Mesothelial cell of epicardium (in vitro differentiated cells): Measurements from ENCODE around the gene BECN2. TPM values are rescaled to one million over a fixed set of nuclear protein-coding genes. Genes with fewer than 3 reads are reported as not detected.

Source experiments
- DNase-seq, 2 experiments: peaks; one replicate each; pipeline ENCODE4 v3.0.0; 2021; ENCODE audit warnings: low spot score in 2 of 2; ENCODE audit not compliant: unreplicated experiment in 2 of 2
- H3K27ac Mint-ChIP-seq: 2 replicates; pipeline ENCODE4 v1.8.0; 2021; ENCODE audit warnings: mixed read lengths
- H3K27me3 Mint-ChIP-seq: 2 replicates; pipeline ENCODE4 v1.8.0; 2021; ENCODE audit warnings: low read depth, mixed read lengths
- H3K36me3 Mint-ChIP-seq: 2 replicates; pipeline ENCODE4 v1.8.0; 2021; ENCODE audit warnings: mixed read lengths
- H3K4me1 Mint-ChIP-seq: 2 replicates; pipeline ENCODE4 v1.8.0; 2021; ENCODE audit warnings: mixed read lengths
- H3K4me3 Mint-ChIP-seq: 2 replicates; pipeline ENCODE4 v1.8.0; 2021; ENCODE audit warnings: mild to moderate bottlenecking, moderate library complexity, mixed read lengths
- H3K9me3 Mint-ChIP-seq: 2 replicates; pipeline ENCODE4 v1.8.0; 2021; ENCODE audit warnings: mixed read lengths
- CTCF ChIP-seq: fragments of 200-600 bp; sonication (generic); IDR thresholded peaks from one replicate; pipeline ENCODE4 v1.5.0; 2021; ENCODE audit warnings: antibody characterized with exemption; ENCODE audit not compliant: unreplicated experiment
- total RNA-seq: library from RNA; stranded (reverse); gene quantifications from 3 replicates; pipeline ENCODE4 v1.2.1, GENCODE V29; 2021

BECN2 gene
- total RNA-seq, 1 donor from 2014 or later = not detected

DNA sequence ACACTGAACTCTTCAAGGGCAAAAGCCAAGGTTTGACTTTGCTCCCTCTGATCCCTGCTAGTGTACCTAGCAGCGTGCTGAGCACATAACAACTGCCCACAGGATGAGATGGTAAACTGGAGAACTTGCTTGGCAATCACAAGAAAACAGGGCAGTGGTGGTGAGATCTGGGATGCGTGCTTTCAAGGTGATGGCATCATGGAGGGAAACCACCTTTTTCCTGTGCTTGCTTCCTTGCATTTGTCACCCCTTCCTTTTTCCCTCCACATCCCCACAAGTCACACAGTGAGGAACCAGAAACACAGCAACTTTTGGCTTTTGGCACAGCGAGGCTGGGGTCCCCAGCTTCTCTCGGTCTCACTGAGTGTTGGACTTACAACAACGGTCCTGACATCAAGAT, 31.4 kb upstream of the BECN2 start:
- H3K9me3 Mint-ChIP-seq = no peaks in the 10 kb centered on the region
- no peak for DNase-seq
- no peaks in the 10 kb centered on the region for H3K27me3 Mint-ChIP-seq
- no peak overlapping the region for H3K4me3 Mint-ChIP-seq
- no peak for TF ChIP-seq CTCF
- H3K4me1 Mint-ChIP-seq = no peaks in the 10 kb centered on the region
- no peaks in the 10 kb centered on the region for H3K36me3 Mint-ChIP-seq
- no peak overlapping the region for H3K27ac Mint-ChIP-seq

- no peak overlapping the region for H3K27ac Mint-ChIP-seq
- H3K36me3 Mint-ChIP-seq = no peaks in the 10 kb centered on the region
- no peaks in the 10 kb centered on the region for H3K27me3 Mint-ChIP-seq
- no peaks in the 10 kb centered on the region for H3K9me3 Mint-ChIP-seq
- no peak overlapping the region for H3K4me3 Mint-ChIP-seq
- DNase-seq = no peak
- H3K4me1 Mint-ChIP-seq = no peaks in the 10 kb centered on the region
- TF ChIP-seq CTCF = no peak
Measured at GRCh38 chr1:241927321-241927720, 30.2 kb upstream of the BECN2 start.

DNA sequence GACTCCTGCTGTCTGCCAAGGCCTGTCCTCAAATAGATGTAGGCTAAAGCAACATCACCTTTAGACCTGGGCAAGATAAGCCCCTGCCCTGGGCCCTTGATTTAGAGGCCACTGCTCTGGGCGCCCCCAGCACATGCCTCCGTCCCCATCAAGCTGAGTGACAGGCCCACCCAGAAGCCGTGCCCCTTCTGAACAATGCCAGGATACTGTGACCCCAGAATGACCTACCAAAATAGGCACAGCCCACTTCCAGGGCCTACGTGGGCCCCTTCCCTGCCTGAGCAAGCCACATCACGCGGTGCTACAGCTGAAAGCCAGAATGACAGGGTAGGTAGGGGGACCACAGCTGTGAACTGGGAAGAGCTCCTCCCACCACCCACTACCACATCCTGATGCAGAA, 24.7 kb upstream of the BECN2 start:
- DNase-seq = no peak
- Mint-ChIP-seq H3K4me1 (peaks cover 16% of the 10 kb centered on the region), H3K9me3 (no peaks in the 10 kb centered on the region), H3K36me3 (no peaks in the 10 kb centered on the region), H3K27ac (no peak overlapping the region), H3K4me3 (no peak overlapping the region), H3K27me3 (no peaks in the 10 kb centered on the region)
- no peak for TF ChIP-seq CTCF

GRCh38 chr1:241934201-241934848, 23.2 kb upstream of the BECN2 start:
- Mint-ChIP-seq H3K4me3 (no peak overlapping the region), H3K27me3 (no peaks in the 10 kb centered on the region), H3K27ac (peak overlapping the region; percentile 35), H3K36me3 (no peaks in the 10 kb centered on the region), H3K4me1 (peaks cover 16% of the 10 kb centered on the region), H3K9me3 (peaks cover 7% of the 10 kb centered on the region)
- no peak for TF ChIP-seq CTCF
- DNase-seq = peak; percentile 27 to 51

DNA sequence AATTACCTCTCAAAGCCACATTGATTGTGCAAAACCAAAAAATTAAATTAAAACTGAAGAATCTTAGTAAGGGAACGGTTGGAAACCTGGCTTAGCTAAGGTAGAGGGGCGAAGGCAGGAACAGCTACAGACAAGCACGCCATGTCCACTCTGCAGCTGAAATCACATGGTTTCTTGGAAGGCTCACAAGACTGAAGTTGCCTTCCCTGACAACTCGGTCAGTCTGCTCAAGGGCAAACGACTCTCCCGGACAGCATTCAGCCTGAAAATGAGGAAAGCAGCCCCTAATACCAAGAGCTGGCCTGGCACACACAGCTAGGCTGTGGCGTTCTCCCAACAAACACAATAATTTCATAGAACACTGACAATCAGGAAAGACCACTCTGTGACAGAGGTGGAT, 22.7 kb upstream of the BECN2 start:
- H3K4me3 Mint-ChIP-seq = no peak overlapping the region
- H3K9me3 Mint-ChIP-seq = peaks cover 7% of the 10 kb centered on the region
- peak overlapping the region; percentile 12 for H3K27ac Mint-ChIP-seq
- H3K27me3 Mint-ChIP-seq = no peaks in the 10 kb centered on the region
- DNase-seq = no peak
- no peaks in the 10 kb centered on the region for H3K36me3 Mint-ChIP-seq
- no peak for TF ChIP-seq CTCF
- peaks cover 16% of the 10 kb centered on the region for H3K4me1 Mint-ChIP-seq

DNA sequence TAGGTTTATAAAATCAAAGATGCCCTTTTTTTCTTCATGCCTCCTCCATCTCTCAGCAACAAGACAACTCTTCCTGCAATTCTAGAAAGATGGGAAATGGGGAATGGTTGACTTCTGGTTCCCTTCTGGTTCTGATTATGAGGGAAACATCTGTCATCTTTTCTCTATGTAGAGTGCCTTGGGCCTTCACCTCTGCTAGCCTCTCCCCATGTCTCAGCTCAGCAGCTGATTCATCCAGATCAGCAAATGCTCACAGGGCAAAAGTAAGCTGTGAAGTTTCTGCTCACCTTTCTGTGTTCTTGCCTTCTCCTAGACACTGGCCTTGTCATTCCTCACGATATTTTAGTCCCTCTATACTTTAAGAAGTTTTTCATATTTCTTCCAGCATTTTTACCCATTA, 17.8 kb upstream of the BECN2 start:
- H3K36me3 Mint-ChIP-seq = no peaks in the 10 kb centered on the region
- H3K4me3 Mint-ChIP-seq = no peak overlapping the region
- H3K4me1 Mint-ChIP-seq = peaks cover 2% of the 10 kb centered on the region
- H3K9me3 Mint-ChIP-seq = peaks cover 7% of the 10 kb centered on the region
- no peaks in the 10 kb centered on the region for H3K27me3 Mint-ChIP-seq
- H3K27ac Mint-ChIP-seq = no peak overlapping the region
- DNase-seq = no peak
- no peak for TF ChIP-seq CTCF
